Glutamatergic neuron (in vitro differentiated cells): ENCODE results near the gene CSPG4. TPM values are rescaled to one million over a fixed set of nuclear protein-coding genes. Genes with fewer than 3 reads are reported as not detected.

Experiments used
- DNase-seq: peaks from one replicate; pipeline ENCODE4 v3.0.0; 2022
- H3K27ac Mint-ChIP-seq: one replicate; pipeline ENCODE4 v1.8.0; 2020; ENCODE audit warnings: mild to moderate bottlenecking, mixed read lengths, inconsistent platforms; ENCODE audit not compliant: unreplicated experiment
- H3K27me3 Mint-ChIP-seq: one replicate; pipeline ENCODE4 v1.8.0; 2020; ENCODE audit warnings: mild to moderate bottlenecking, moderate library complexity, mixed read lengths, inconsistent platforms; ENCODE audit not compliant: unreplicated experiment
- H3K36me3 Mint-ChIP-seq: one replicate; pipeline ENCODE4 v1.8.0; 2020; ENCODE audit warnings: mild to moderate bottlenecking, mixed read lengths, inconsistent platforms; ENCODE audit not compliant: unreplicated experiment
- H3K4me1 Mint-ChIP-seq: one replicate; pipeline ENCODE4 v1.8.0; 2020; ENCODE audit warnings: mild to moderate bottlenecking, low read depth, mixed read lengths, inconsistent platforms; ENCODE audit not compliant: unreplicated experiment
- H3K4me3 Mint-ChIP-seq: one replicate; pipeline ENCODE4 v1.8.0; 2020; ENCODE audit warnings: mild to moderate bottlenecking, mixed read lengths, inconsistent platforms; ENCODE audit not compliant: unreplicated experiment
- H3K9me3 Mint-ChIP-seq: one replicate; pipeline ENCODE4 v1.8.0; 2020; ENCODE audit warnings: mild to moderate bottlenecking, moderate library complexity, mixed read lengths, inconsistent platforms; ENCODE audit not compliant: unreplicated experiment
- CTCF ChIP-seq: fragments of 200-600 bp; sonication (generic); IDR thresholded peaks from one replicate; pipeline ENCODE4 v1.5.0; 2021; ENCODE audit not compliant: partially characterized antibody, unreplicated experiment
- total RNA-seq: library from RNA; stranded (reverse); fragmentation: NEBNext Ultra II Directional; extraction: Animal tissue kit (Norgen Biotek cat#: 25700); gene quantifications from one replicate; pipeline ENCODE4 v1.2.1, GENCODE V29; 2021; ENCODE audit not compliant: unreplicated experiment

The CSPG4 gene
- total RNA-seq, 1 donor from 2014 or later, result 1.1 TPM

DNA sequence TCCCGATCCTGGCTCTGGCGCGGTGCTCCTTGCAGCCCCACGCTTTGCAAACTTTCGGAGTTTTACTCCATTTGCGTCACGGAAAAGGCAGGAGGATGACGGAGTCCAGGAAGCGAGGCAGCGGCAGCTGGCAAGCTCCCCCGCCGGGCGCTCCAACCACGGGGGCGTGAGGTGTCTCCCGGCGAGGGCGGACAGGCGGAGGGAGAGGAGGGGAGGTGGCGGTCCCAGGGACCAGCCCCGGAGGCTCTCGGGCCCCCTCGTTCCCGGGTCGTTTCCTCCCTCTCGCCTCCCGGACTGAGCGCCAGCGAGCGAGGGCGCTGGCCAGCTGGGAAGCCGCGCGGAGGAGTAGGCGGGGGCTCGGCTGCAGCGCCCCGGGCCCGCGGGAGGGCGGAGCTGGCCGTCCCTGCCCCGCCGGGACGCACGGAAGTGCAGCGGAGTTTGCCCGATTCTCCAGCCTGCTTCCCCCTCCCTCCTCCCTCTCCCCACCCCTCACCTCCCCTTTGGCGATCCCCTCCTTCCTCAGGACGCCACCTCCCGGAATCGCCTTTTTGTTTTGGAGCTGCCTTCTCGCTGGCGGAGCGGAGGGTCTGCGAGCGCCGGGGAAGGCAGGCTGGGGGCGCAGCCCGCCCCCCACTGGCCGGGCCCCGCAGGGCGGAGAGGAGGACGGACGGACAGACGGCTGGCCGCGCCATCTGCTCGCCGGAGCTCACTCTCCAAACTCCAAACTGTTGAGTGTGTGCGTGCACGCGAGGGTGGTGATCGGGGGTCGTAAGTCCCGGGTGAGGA, 65.1 kb downstream of the CSPG4 start, which contains the start of gene SNX33:
Gene SNX33 (plus strand): TSS at position 543 of the 786 bp plus-strand sequence. CDS start 1,191 bp downstream, outside the sequence.
- Mint-ChIP-seq H3K27me3 (peaks cover 16% of the 10 kb centered on the region), H3K4me1 (peaks cover 38% of the 10 kb centered on the region), H3K27ac (peak within 1 kb of the TSS; percentile 98), H3K9me3 (peaks cover 17% of the 10 kb centered on the region), H3K36me3 (peaks cover 6% of the 10 kb centered on the region), H3K4me3 (peak within 1 kb of the TSS; percentile 91)
- DNase-seq, result peak; percentile 77
- peak; percentile 55 for TF ChIP-seq CTCF

DNA sequence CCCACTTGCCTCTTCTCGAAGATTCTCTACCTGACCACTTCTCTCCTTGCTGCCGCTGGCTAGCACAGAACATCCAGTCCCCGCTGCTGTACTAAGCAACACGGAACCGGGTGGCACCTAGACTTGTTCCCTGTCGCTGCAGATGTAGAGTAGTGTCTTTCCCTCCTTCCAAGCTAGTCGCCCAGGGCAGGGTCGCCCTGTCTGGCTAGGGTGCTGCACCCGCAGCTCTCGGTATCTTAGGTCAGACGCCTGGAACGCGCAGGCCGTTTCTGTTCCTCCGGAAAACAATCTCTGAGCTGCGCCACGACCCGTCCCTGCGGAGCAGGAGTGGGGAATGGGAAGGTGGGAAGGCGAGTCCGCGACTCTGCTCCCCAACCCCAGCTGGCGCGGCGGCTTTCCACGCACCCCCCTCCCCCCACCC, 65.7 kb downstream of the CSPG4 start:
- H3K9me3 Mint-ChIP-seq, result peaks cover 17% of the 10 kb centered on the region
- TF ChIP-seq CTCF, result no peak
- H3K36me3 Mint-ChIP-seq, result peaks cover 6% of the 10 kb centered on the region
- H3K27ac Mint-ChIP-seq, result peak overlapping the region; percentile 77
- peak; percentile 45 for DNase-seq
- peaks cover 33% of the 10 kb centered on the region for H3K4me1 Mint-ChIP-seq
- H3K27me3 Mint-ChIP-seq, result peaks cover 16% of the 10 kb centered on the region
- H3K4me3 Mint-ChIP-seq, result peak overlapping the region; percentile 91

- no peak for TF ChIP-seq CTCF
- H3K4me1 Mint-ChIP-seq, result peaks cover 29% of the 10 kb centered on the region
- H3K27ac Mint-ChIP-seq, result peak overlapping the region; percentile 77
- DNase-seq, result no peak
- peaks cover 6% of the 10 kb centered on the region for H3K36me3 Mint-ChIP-seq
- H3K4me3 Mint-ChIP-seq, result peak overlapping the region; percentile 91
- H3K27me3 Mint-ChIP-seq, result peaks cover 16% of the 10 kb centered on the region
- peaks cover 17% of the 10 kb centered on the region for H3K9me3 Mint-ChIP-seq
Measured at GRCh38 chr15:75646112-75646943, 66.3 kb downstream of the CSPG4 start.

DNA sequence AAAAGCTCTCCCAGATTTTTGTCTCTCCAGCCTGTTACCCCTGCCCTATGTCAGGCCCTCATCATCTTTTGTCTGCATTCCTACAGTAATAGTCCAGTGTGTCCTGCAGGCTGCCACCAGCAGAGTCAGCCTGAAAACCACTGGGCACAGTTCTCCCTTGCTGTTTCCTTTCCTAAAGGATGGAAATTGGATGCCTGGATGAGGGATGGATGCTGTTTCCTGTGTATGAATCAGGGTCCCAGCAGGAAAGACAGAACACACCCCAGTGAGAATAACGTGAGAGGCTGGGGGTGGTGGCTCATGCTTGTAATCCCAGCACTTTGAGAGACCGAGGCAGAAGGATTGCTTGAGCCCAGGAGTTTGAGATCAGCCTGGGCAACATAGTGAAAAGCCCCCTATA, 68.3 kb downstream of the CSPG4 start:
- Mint-ChIP-seq H3K4me1 (peaks cover 10% of the 10 kb centered on the region), H3K36me3 (no peaks in the 10 kb centered on the region), H3K27me3 (peaks cover 14% of the 10 kb centered on the region), H3K9me3 (peaks cover 11% of the 10 kb centered on the region), H3K27ac (no peak overlapping the region), H3K4me3 (no peak overlapping the region)
- no peak for TF ChIP-seq CTCF
- DNase-seq, result no peak

- Mint-ChIP-seq H3K4me1 (peaks cover 6% of the 10 kb centered on the region), H3K36me3 (no peaks in the 10 kb centered on the region)
Measured at GRCh38 chr15:75641603-75642002, 71.0 kb downstream of the CSPG4 start.

More at GRCh38 chr15:75641603-75642002, 71.0 kb downstream of the CSPG4 start:
- no peak for TF ChIP-seq CTCF
- peaks cover 8% of the 10 kb centered on the region for H3K9me3 Mint-ChIP-seq
- no peak overlapping the region for H3K4me3 Mint-ChIP-seq
- H3K27me3 Mint-ChIP-seq, result peaks cover 5% of the 10 kb centered on the region
- H3K27ac Mint-ChIP-seq, result no peak overlapping the region
- no peak for DNase-seq
